GM12878 (cell line): ENCODE measurements around the gene MRPL20.

Experiments used
- ATF3 ChIP-seq: IDR thresholded peaks from 2 replicates; pipeline ENCODE4 v1.6.1; 2011; ENCODE audit warnings: low read depth, mild to moderate bottlenecking, low read length, moderate library complexity, borderline replicate concordance; ENCODE audit errors: extremely low read depth
- ATF7 ChIP-seq: fragments of 450-650 bp; IDR thresholded peaks from 2 replicates; pipeline ENCODE4 v1.6.1; 2016; ENCODE audit warnings: low read depth, mild to moderate bottlenecking
- CREM ChIP-seq: IDR thresholded peaks from 2 replicates; pipeline ENCODE4 v1.6.1; 2014; ENCODE audit warnings: antibody characterized with exemption, low read depth
- POLR2A ChIP-seq: IDR thresholded peaks from 2 replicates; pipeline ENCODE4 v1.6.1; 2011; ENCODE audit warnings: low read depth, mild to moderate bottlenecking, low read length
- SMC3 ChIP-seq: IDR thresholded peaks from 2 replicates; pipeline ENCODE4 v1.6.1; 2011; ENCODE audit warnings: low read length, improper control_type of control experiment, borderline replicate concordance
- SRF ChIP-seq, 2 experiments: IDR thresholded peaks; 2 replicates each; pipeline ENCODE4 v1.6.1; 2011; ENCODE audit warnings: low read depth in 2 of 2, low read length in 2 of 2, mild to moderate bottlenecking in 1 of 2, moderate library complexity in 1 of 2
- TF ChIP-seq, protein P1 (sequence below), 3 experiments: IDR thresholded peaks in 2 of 3; conservative IDR thresholded peaks in 1 of 3; 2 replicates each; pipeline ENCODE4 v1.5.1; 2011; ENCODE audit warnings: low read depth in 3 of 3, low read length in 3 of 3, mild to moderate bottlenecking in 3 of 3, control low read depth in 2 of 3, moderate library complexity in 2 of 3, inconsistent platforms in 1 of 3, mixed read lengths in 1 of 3; ENCODE audit not compliant: control insufficient read depth in 2 of 3, insufficient read depth in 1 of 3; ENCODE audit errors: extremely low read depth in 1 of 3
- TF ChIP-seq, protein P2 (sequence below): IDR thresholded peaks from 2 replicates; pipeline ENCODE4 v1.6.1; 2012; ENCODE audit warnings: low read depth, low read length, improper control_type of control experiment

- TF ChIP-seq, protein P1, sequence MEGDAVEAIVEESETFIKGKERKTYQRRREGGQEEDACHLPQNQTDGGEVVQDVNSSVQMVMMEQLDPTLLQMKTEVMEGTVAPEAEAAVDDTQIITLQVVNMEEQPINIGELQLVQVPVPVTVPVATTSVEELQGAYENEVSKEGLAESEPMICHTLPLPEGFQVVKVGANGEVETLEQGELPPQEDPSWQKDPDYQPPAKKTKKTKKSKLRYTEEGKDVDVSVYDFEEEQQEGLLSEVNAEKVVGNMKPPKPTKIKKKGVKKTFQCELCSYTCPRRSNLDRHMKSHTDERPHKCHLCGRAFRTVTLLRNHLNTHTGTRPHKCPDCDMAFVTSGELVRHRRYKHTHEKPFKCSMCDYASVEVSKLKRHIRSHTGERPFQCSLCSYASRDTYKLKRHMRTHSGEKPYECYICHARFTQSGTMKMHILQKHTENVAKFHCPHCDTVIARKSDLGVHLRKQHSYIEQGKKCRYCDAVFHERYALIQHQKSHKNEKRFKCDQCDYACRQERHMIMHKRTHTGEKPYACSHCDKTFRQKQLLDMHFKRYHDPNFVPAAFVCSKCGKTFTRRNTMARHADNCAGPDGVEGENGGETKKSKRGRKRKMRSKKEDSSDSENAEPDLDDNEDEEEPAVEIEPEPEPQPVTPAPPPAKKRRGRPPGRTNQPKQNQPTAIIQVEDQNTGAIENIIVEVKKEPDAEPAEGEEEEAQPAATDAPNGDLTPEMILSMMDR (IDR thresholded peaks at IDR 0.05 in 2 of 3, conservative IDR thresholded peaks at IDR 0.05 in 1 of 3; ENCODE audit: control insufficient read depth in 2 of 3, extremely low read depth in 1 of 3, insufficient read depth in 1 of 3, low read depth in 3 of 3, low read length in 3 of 3) = no peak
- TF ChIP-seq ATF7 (no peak), ATF3 (no peak), CREM (no peak), SRF (IDR thresholded peaks at IDR 0.05; ENCODE audit: low read depth in 2 of 2, low read length in 2 of 2) (no peak), SMC3 (no peak), POLR2A (no peak)
- TF ChIP-seq, protein P2, sequence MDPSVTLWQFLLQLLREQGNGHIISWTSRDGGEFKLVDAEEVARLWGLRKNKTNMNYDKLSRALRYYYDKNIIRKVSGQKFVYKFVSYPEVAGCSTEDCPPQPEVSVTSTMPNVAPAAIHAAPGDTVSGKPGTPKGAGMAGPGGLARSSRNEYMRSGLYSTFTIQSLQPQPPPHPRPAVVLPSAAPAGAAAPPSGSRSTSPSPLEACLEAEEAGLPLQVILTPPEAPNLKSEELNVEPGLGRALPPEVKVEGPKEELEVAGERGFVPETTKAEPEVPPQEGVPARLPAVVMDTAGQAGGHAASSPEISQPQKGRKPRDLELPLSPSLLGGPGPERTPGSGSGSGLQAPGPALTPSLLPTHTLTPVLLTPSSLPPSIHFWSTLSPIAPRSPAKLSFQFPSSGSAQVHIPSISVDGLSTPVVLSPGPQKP = no peak
Measured at GRCh38 chr1:1365875-1366698, 41.0 kb downstream of the MRPL20 start.
